Heart right ventricle (tissue), 16 donors: ENCODE measurements around the gene OR4S1. TPM values are rescaled to one million over a fixed set of nuclear protein-coding genes. Genes with fewer than 3 reads are reported as not detected.

ENCODE experiments used
- ATAC-seq, 8 donors: fragments of 200-7000 bp; cut with Tn5 transposase; one replicate each; pipeline ENCODE4 v1.9.1; 2020; ENCODE audit warnings: mild to moderate bottlenecking in 8 of 8, moderate library complexity in 8 of 8, moderate number of reproducible peaks in 1 of 8
- DNase-seq, 2 donors: peaks; one replicate each; pipeline ENCODE4 v3.0.0-alpha.2; 2020
- H3K27ac ChIP-seq, 10 donors: fragments of 200-600 bp; sonication (generic) in 2 of 10; one replicate each; pipeline versions ENCODE4 v1.5.0 to v1.8.0; 2020 to 2022; ENCODE audit warnings: mild to moderate bottlenecking in 3 of 10
- H3K27me3 ChIP-seq, 7 donors: fragments of 200-600 bp; one replicate each; pipeline ENCODE4 v1.8.0; 2021 to 2022; ENCODE audit warnings: mild to moderate bottlenecking in 2 of 7
- H3K36me3 ChIP-seq, 9 donors: fragments of 200-600 bp; sonication (generic) in 1 of 9; one replicate each; pipeline versions ENCODE4 v1.5.0 to v1.8.0; 2020 to 2022; ENCODE audit warnings: mild to moderate bottlenecking in 2 of 9
- H3K4me1 ChIP-seq, 9 donors: fragments of 200-600 bp; sonication (generic) in 1 of 9; one replicate each; pipeline versions ENCODE4 v1.5.0 to v1.8.0; 2020 to 2022; ENCODE audit warnings: mild to moderate bottlenecking in 4 of 9
- H3K4me3 ChIP-seq, 10 donors: fragments of 200-600 bp; sonication (generic) in 2 of 10; one replicate each; pipeline versions ENCODE4 v1.5.0 to v1.8.0; 2020 to 2022; ENCODE audit warnings: mild to moderate bottlenecking in 7 of 10, moderate library complexity in 2 of 10
- H3K9me3 ChIP-seq, 11 donors: fragments of 200-600 bp in 10 of 11; sonication (generic) in 2 of 11; one replicate each; pipeline versions ENCODE4 v1.5.0 to v1.8.0; 2013 to 2022; ENCODE audit warnings: mild to moderate bottlenecking in 2 of 11, control low read depth in 1 of 11, moderate library complexity in 1 of 11
- WGBS, 2 donors: extraction: QIAGEN DNeasy Blood & Tissue Kit; methylation state at CpG; one replicate each; pipeline ENCODE4 v1.1.7; 2013; ENCODE audit warnings: inconsistent platforms in 1 of 2; 5-methylcytosine and 5-hydroxymethylcytosine counted together
- intact Hi-C, 10 donors: fragments of 100-400 bp; cut with DNase I; formaldehyde crosslinking; loops; one replicate each; pipeline versions ENCODE4 v1.11.1 to v1.14.2; 2022
- long read RNA-seq, 3 donors: library from polyadenylated mRNA; unstranded; transcript quantifications; one replicate each; pipeline ENCODE4 v2.0.0, GENCODE V29; 2020 to 2021
- polyA plus RNA-seq, 2 donors: library from polyadenylated mRNA; stranded (reverse); fragments of 200-250 nt; gene quantifications; one replicate each; pipeline ENCODE4 v1.2.3, GENCODE V29; 2013
- total RNA-seq, 10 donors: library from RNA; stranded (reverse); fragmentation: NEBNext Ultra II Directional in 3 of 10; extraction: Animal tissue kit (Norgen Biotek cat#: 25700) in 3 of 10; gene quantifications; one replicate each; pipeline versions ENCODE4 v1.2.1 to v1.2.4, GENCODE V29; 2021 to 2023
- TF ChIP-seq, protein P1 (sequence below), 9 donors: fragments of 200-600 bp; sonication (generic) in 2 of 9; IDR thresholded peaks; one replicate each; pipeline versions ENCODE4 v1.5.0 to v1.8.0; 2021 to 2022; ENCODE audit warnings: antibody characterized with exemption in 9 of 9, mild to moderate bottlenecking in 5 of 9, moderate library complexity in 1 of 9
- donor health status: Arrhythmogenic right ventricular cardiomyopathy.
- donor health status: ischemic (EF 13 %, LVEDD 7.1; RV severe dilation, severe dysfunction).
- donor health status: healthy with polysubstance abuse.
- donor health status: DM: no; HTN: yes; CAD: no.
- donor health status: DM: no; HTN: no; CAD: no.
- donor health status: ischemic (EF 25% LVEDD 6.9; RV normal size, moderate dysfunction).
- donor health status: ischemic (EF 25% LVEDD 5.7; RV mildly dilated, moderate dysfunction).
- donor health status: healthy.
- donor health status: DM: yes; HTN: yes; CAD: no.
- donor health status: Ischemic cardiomyopathy.
- donor health status: ischemic (EF 35%, LVEDD 5.7; RV mildly dilated, moderate dysfunction).
- donor health status: nonischemic (EF 11% LVEDD 7.7; RV severe dilation, severe dysfunction).
- donor health status: DM: yes; HTN: yes; CAD: no.
- donor health status: PGD.
- donor health status: ischemic (EF 29% LVEDD 5.4; RV normal size, mild dysfunction).
- donor health status: nonischemic (EF 23%, LVEDD 6.1; RV moderate dilation, normal function).

Gene OR4S1, protein sequence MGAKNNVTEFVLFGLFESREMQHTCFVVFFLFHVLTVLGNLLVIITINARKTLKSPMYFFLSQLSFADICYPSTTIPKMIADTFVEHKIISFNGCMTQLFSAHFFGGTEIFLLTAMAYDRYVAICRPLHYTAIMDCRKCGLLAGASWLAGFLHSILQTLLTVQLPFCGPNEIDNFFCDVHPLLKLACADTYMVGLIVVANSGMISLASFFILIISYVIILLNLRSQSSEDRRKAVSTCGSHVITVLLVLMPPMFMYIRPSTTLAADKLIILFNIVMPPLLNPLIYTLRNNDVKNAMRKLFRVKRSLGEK
- total RNA-seq: not detected
- polyA plus RNA-seq: not detected
- long read RNA-seq, donor 1: 0 reads
- long read RNA-seq, donor 2: 0 reads
- long read RNA-seq, donor 3: 0 reads

DNA sequence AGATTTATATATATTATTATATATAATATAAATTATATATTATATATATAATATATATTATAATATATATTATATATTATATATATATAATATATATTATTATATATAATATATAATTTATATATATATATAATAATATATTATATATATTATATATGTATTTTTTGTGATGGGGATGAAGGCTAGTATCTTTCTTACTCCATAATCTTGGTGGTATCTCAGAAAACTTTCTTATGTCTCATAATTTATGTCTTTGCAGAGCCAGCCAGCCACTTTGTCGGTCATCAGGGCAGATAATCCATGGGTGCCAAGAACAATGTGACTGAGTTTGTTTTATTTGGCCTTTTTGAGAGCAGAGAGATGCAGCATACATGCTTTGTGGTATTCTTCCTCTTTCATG lies at the start of gene OR4S1:
TSS of gene OR4S1 (plus strand) at position 301 of the 400 bp plus-strand sequence. CDS start at position 301, 0 bp downstream.
- TF ChIP-seq, protein P1, sequence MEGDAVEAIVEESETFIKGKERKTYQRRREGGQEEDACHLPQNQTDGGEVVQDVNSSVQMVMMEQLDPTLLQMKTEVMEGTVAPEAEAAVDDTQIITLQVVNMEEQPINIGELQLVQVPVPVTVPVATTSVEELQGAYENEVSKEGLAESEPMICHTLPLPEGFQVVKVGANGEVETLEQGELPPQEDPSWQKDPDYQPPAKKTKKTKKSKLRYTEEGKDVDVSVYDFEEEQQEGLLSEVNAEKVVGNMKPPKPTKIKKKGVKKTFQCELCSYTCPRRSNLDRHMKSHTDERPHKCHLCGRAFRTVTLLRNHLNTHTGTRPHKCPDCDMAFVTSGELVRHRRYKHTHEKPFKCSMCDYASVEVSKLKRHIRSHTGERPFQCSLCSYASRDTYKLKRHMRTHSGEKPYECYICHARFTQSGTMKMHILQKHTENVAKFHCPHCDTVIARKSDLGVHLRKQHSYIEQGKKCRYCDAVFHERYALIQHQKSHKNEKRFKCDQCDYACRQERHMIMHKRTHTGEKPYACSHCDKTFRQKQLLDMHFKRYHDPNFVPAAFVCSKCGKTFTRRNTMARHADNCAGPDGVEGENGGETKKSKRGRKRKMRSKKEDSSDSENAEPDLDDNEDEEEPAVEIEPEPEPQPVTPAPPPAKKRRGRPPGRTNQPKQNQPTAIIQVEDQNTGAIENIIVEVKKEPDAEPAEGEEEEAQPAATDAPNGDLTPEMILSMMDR (IDR thresholded peaks at IDR 0.05): no peak
- DNase-seq: no peak
- Histone ChIP-seq H3K4me1 (no peaks in the 10 kb centered on the region), H3K27me3 (no peaks in the 10 kb centered on the region), H3K9me3 (peaks cover 0 to 7% (median 0%) of the 10 kb centered on the region in 11 donors), H3K4me3 (no peak within 1 kb of the TSS), H3K36me3 (no peaks in the 10 kb centered on the region), H3K27ac (no peak within 1 kb of the TSS)
- 59 to 71% methylated on average over 1 of the region's 1 CpG for WGBS, 2 donors
- no peak for ATAC-seq
- intact Hi-C loops: loop anchor here in 4 of 10 donors (5.0 to 10.0 kb wide), 3 partner anchors 131 to 859 kb away; no protein-coding TSS in a partner anchor

DNA sequence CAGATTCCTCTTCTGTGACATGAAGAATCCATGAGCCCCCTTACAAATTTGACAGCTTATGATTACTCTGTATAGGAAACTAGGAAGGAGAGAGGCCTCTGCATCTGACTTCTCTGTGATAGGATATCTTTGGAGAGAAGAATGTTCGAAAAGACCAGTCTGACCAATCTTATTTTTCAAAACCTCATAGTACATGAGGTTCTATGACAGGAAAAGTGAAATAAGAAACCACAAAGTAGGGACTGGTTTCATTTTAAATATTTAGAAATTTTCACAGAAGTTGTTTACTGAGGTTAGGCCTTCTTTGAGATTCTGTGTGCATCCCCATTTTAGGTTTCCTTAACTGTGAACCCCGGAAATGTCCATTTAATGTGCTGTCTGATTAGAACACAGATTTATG lies 44.4 kb upstream of the OR4S1 start:
- H3K4me1 ChIP-seq: no peaks in the 10 kb centered on the region
- intact Hi-C loops: no loop called here
- DNase-seq (no peak), ATAC-seq (no peak)
- no peak overlapping the region for H3K4me3 ChIP-seq
- TF ChIP-seq, protein P1 (IDR thresholded peaks at IDR 0.05): no peak
- H3K27ac ChIP-seq: no peak overlapping the region
- no peaks in the 10 kb centered on the region for H3K27me3 ChIP-seq
- no peaks in the 10 kb centered on the region for H3K36me3 ChIP-seq
- WGBS, 2 donors: 73 to 74% methylated on average over 2 of the region's 2 CpGs
- H3K9me3 ChIP-seq: peaks cover 0 to 3% (median 0%) of the 10 kb centered on the region in 11 donors

DNA sequence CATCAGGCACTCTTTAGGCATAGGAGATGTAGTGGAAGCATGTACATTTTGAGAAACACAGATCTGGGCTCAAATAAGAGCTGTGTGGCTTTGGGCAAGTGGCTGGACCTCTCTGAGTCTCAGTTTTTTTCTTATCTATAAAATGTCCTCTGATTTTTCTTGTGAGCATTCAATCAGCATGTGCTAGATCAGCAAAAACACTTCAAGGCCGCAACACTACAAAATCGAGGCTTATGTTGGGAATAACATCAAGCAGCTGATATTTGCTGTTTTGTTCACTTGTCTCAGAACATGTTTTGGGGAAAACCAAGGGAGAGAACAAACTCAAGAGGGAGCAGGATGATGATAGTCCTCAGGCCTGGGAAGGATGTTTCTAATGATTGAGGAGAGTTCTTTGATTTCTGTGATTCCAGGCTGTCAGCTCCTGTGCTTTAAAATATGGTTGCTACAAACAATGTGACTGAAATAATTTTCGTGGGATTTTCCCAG lies 42.6 kb upstream of the OR4S1 start, which contains the start of gene OR4X1:
TSS of gene OR4X1 (plus strand) at position 439 of the 489 bp plus-strand sequence. CDS start at position 439, 0 bp downstream.
- TF ChIP-seq, protein P1 (IDR thresholded peaks at IDR 0.05): no peak

DNA sequence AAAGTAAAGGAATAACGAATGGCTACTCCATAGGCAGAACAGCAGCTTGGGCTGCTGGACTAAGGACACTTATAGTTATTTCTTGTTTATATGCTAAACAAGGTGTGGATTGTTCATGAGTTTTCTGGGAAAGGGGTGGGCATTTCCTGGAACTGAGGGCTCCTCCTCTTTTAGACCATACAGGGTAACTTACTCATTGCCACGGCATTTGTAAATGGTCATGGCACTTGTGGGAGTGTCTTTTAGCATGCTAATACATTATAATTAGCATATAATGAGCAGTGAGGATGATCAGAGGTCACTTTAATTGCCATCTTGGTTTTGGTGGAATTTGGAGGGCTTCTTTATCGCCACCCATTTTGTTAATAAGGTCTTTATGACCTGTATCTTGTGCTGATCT lies 35.4 kb upstream of the OR4S1 start:
- 56 to 62% methylated on average over 3 of the region's 3 CpGs for WGBS, 2 donors
- ATAC-seq (no peak), DNase-seq (no peak)
- no peak overlapping the region for H3K27ac ChIP-seq
- no peaks in the 10 kb centered on the region for H3K4me1 ChIP-seq
- H3K36me3 ChIP-seq: no peaks in the 10 kb centered on the region
- intact Hi-C loops: no loop called here
- TF ChIP-seq, protein P1 (IDR thresholded peaks at IDR 0.05): no peak
- no peaks in the 10 kb centered on the region for H3K27me3 ChIP-seq
- no peaks in the 10 kb centered on the region for H3K9me3 ChIP-seq
- no peak overlapping the region for H3K4me3 ChIP-seq

More for the DNA sequence above, 42.6 kb upstream of the OR4S1 start, which contains the start of gene OR4X1:
- WGBS, 2 donors: 30 to 33% methylated on average over 3 of the region's 3 CpGs
- ATAC-seq: no peak
- Histone ChIP-seq H3K27me3 (no peaks in the 10 kb centered on the region), H3K4me3 (no peak within 1 kb of the TSS), H3K4me1 (no peaks in the 10 kb centered on the region), H3K36me3 (no peaks in the 10 kb centered on the region), H3K9me3 (peaks cover 0 to 3% (median 0%) of the 10 kb centered on the region in 11 donors), H3K27ac (no peak within 1 kb of the TSS)
- intact Hi-C loops: no loop called here
- DNase-seq: no peak
